GM19099 (cell line): ENCODE data around the gene SLC5A4.

Source experiments
- POLR2A ChIP-seq: IDR thresholded peaks from 3 replicates; pipeline ENCODE4 v1.6.1; 2011; ENCODE audit warnings: low read depth; ENCODE audit not compliant: insufficient read length; ENCODE audit errors: extremely low read depth

The SLC5A4 gene

DNA sequence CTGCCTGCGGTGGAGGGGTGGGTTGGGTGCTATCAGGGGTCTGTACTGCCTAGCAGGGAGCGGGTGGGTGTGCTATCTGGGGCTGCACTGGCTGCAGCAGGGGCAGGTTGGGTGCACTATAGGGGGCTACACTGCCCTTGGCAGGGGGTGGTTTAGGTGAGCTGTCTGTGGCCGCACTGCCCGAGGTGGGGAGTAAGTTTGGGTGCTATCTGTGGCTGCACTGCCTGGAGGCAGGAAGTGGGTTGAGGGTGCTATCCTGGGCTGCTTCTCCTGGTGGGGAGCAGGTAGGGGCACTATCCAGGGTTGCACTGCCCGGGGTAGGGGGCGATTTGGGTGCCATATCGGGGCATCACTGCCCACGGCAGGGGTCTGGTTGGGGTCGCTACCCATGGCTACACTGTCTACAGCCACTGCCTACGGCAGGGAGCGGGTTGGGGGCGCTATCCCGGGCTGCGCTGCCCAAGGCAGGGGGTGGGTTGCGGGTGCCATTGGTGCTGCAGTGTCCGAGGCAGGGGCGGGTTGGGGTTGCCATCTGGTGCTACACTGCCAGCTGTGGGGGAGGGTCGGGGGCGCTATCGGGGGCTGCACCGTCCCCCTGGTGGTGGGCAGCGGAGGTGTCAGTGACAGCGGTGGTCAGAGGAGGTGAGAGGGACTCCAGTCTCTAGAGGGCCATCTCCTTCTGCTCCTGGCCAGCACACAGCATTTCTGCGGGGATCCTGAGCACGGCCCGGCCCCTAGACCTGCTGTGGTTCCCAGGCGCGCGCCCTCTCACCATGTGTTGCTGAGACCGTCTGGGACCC lies 49.0 kb downstream of the SLC5A4 start:
- TF ChIP-seq POLR2A, result no peak

DNA sequence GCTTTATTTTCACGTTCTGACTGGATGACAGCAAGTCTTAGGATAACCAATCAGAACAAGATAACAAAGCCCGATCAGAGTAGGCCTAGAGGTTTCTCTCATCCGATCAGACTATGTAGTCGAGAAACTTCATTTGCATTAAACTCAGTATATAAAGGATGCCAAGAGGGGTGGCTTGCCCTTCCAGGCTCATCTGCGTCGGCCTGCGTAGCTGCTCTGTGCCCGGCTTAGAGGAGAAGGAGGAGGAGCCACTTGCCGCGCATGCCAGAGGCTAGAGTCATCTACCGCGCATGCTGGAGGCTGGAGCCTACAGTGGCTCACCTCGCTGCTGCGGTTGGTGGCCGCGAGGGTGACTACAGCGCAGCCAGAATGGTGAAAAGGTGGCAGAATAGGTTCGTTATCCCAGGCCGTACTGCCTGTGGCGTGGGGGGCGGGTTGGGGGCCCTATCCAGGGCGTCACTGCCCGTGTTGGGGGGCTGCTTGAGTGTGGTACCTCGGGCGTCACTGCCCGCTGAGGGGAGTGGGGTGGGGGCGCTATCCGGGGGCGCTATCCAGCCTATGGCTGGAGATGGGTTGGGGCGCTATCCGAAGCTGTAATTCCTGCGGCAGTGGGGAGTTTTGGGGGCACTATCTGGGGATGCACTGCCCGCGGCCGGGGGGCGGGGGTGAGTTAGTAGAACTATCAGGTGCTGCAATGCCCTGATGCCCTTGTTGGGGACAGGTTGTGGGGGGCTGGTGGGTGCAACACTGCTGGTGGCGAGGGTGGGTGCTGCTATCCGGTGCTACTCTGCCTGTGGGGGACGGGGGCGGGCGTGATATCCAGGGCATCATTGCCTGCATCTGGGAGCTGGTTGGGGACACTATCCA lies 50.1 kb downstream of the SLC5A4 start, which contains the start of gene RFPL2:
Gene RFPL2, minus strand, starts transcription at position 218 of the 867 bp plus-strand sequence. CDS start 2,622 bp downstream, outside the sequence.
- TF ChIP-seq POLR2A, result no peak

DNA sequence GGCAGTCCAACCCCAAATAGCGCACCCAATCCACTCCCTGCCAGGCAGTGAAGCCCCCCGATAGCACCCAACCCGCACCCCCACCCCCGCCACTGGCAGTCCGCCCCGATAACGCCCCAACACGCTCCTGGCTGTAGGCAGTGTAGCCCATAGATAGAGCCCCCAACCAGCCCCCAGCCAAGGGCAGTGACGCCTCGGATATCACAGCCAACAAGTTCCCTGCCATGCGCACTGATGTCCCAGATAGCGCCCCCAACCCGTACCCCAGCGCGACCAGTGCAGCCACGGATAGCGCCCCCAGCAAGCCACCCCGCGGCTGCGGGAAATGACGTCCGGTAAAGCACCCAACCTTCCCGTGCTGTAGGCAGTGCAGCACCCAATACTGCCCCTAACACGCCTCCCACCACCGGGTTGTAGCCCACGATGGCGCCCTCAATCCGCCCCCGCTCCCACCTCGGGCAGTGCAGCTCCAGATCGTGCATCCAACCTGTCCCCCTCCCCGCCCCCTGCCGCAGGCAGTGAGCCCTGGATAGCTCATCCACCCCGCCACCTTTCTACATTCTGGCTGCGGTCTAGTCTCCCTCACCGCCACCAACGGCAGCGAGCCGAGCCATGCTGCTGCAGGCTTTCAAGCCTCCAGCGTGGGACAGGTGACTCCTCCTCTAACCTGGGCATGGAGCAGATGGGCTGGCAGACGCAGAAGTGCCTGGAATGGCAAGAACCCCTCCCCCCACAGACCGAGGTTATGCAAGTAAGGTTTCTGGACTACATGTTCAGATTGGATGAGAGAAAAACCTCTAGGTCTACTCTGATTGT lies 50.9 kb downstream of the SLC5A4 start:
- TF ChIP-seq POLR2A, result no peak

DNA sequence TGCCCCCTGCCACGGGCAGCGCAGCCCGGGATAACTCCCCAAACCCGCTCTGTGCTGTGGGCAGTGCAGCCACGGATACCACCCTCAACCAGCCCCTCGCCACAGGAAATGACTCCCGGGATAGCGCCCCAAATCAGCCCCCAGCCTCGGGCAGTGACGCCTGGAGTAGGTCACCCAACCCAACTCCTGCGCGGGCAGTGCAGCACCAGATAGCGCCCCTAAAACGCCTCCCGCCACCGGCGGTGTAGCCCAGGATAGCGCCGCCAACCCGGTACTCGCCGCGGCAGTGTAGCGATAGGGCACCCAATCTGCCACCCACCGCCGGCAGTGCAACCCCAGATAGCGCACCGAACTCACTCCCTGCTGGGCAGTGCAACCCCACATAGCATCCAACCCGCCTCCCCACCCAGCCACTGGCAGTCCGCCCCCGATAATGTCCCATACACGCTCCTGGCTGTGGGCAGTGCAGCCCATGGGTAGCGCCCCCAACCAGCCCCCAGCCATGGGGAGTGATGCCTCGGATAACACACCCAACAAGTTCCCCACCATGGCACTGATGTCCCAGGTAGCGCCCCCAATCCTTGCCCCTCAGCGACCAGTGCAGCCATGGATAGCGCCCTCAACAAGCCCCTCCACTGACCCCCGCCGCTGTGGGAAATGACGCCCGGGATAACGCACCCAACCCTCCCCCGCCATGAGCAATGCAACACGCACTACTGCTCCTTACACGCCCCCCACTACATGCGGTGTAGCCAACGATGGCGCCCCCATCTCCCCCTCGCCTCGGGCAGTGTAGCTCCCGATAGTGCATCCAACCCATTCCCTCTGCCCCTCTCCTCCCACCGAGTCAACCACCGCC lies 51.7 kb downstream of the SLC5A4 start:
- no peak for TF ChIP-seq POLR2A

DNA sequence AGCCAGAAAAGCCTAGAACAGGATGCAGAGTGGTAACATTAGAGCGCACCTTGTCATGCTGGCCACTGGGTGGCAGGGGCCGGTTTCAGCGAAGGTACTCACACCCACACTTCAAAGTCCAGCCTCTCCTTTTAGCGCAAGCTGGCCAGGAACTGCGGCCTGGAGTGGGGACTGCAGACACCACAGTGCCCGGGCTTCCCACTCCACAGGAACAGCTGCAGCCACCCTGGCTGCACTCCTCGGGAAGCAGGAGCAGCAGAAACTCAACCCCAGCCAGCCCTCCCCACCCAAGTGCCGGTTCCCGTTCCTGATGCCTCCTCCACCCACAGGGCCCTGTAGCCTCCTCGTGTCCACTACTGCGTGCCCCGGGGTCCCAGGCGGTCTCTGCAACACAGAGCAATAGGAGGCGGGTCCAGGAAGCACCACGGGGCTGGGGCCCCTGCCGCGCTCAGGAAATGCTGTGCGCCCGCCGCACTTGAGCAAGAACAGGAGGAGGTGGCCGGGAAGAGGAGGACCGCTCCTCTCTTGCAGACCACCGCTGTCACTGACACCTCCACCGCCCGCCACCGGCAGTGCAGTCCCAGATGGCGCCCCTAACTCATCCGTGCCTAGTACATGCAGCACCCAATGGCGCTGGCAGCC lies 52.5 kb downstream of the SLC5A4 start:
- no peak for TF ChIP-seq POLR2A

DNA sequence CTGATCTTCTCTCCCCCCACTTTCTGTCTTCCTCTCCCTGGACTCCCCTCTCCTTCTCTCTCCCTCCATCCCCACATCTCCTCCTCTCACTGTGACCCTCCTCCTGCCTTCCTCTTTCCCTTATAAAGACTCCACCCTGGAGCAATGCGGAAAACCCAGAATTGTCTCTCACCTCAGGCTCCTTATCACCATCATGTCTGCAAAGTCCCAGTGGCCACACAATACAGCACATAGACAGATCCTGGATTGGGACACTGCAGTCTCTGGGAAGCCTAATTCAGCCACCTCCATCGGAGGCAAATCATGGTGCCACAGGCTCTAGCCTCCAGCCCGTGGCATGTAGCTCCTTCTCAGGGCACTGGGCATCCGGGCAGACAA lies 53.0 kb downstream of the SLC5A4 start:
- TF ChIP-seq POLR2A, result no peak

DNA sequence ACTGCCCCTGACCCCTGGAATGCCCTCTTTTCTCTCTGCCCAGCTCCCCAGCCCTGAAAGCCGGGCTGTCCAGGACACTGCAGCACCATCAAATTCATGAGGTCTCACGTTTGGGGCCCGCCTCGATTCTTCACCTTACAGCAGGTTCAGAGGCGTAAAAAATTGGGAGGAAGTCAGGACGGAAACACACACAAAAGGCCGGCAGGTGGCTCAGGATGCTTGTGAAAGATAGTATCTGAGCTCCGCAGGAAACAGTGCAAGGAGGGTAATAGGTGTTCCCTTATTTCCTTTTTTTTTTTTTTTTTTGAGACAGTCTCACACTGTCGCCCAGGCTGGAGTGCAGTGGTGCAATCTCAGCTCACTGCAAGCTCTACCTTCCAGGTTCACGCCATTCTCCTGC lies 54.4 kb downstream of the SLC5A4 start:
- no peak for TF ChIP-seq POLR2A

DNA sequence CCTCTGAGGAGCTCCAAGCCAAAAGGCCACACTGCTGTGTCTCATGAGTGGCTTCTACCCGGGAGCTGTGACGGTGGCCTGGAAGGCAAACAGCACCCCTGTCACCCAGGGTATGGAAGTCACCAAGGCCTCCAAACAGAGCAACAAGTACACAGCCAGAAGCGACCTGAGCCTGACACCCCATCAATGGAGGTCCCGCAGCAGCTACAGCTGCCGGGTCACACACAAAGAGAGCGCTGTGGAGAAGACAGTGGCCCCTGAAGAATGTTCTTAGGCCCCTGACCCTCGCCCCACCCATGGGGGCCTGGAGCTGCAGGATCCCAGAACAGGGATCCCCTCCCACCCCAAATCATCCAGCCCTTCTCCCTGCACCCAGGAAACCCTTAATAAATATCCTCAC lies 55.2 kb downstream of the SLC5A4 start:
- TF ChIP-seq POLR2A, result no peak

DNA sequence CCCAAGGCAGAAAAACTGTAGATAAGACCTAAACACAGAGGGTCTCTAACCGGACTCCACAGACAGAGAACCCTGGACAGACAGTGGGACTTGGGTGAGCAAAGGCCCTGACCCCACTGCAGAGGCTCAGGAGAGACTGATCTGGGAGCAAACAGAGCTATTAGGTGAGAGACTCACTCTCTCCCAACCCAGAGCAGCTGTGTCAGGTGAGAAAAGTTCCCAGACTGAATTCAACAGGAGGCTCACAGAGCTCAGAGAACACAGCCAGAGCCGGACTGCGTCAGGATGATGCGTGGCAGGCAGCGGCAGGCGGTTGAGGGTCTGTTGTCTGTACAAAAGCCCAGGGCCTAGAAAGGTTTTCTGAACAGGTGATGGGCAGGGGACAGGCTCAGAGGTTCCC lies 55.8 kb downstream of the SLC5A4 start:
- no peak for TF ChIP-seq POLR2A

DNA sequence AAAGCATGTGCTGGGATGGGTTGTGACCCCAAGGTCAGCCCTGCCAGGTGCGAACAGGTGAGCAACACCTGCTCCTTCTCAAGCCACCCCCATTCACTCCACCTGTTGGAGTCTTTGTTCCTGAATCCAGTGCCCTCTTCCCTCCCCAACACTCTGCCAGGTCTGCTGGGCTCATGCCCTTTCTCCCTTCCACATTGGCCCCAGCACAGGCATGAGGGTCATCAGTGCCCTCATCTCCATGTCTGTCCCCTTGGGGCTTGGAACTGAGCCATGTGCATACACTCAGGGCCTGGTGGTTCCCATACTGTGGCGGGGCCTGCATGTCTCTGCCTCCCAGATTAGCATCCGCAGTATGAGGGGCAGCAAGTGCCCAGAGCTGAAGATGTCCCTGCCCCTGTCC lies 69.3 kb downstream of the SLC5A4 start:
- TF ChIP-seq POLR2A, result no peak

DNA sequence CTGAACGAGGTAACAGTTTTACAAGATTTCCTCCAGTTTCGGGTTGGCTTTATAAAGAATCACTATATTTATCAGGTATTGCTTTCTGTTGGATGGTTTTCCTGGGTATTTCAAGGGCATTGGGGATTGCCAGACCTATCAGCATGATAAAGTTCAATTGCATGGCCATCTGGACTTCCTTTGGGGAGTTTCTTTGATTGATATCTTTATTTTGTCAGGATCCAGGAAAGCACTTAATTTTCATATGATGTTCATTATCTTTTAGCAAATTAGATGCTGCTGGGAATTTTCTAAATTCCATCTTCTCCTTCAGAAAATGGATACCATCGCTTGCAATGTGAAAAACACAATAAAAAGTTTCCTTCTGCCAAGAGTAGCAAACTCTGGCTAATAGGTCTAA lies 71.5 kb downstream of the SLC5A4 start:
- no peak for TF ChIP-seq POLR2A

DNA sequence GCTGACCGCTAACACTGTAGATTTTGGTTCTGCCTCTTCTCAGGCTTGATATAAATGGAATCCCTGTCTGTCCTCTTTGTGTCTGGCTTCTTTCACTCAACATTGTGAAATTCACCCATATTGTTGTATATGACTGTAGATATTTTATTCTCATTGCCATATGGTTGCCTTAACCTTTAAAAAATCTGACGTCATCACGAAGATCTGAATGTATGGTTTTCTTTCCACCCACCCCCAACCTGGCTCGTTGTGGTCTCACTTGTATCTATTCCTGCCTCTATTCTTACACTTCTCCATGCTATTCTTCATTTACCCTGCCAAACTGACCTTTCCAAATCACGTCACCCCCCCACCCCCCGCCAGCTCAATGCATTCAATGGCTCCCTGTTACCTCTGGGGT lies 74.1 kb downstream of the SLC5A4 start:
- TF ChIP-seq POLR2A, result no peak

DNA sequence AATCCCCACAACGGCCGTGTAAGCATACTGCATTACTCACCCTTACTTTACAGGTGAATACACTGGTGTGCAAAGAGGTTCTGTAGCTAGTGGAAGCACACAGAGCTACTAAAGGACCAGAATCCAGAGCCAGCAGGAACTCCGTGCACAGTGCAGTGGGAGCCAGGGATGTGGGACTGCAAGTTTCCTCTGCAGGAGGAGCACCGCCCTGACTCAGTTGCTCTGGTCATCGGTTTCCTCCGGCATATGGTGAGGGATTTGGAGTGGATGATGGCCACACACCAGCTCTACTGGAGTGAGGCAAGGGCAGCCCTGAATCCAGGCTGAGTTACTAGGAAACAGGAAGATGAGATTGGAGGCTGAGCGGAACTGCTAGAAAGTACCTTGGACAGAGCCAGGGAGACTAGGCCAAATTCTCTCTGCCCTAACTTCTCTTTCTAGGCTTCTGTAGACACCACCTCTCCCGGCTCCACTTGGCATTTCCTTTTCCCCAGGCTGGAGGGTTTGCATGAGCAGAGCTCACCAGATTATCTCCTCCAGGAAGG lies 77.9 kb downstream of the SLC5A4 start:
- TF ChIP-seq POLR2A, result no peak
